K562 (cell line): ENCODE data around the gene YAP1. TPM values are rescaled to one million over a fixed set of nuclear protein-coding genes. Genes with fewer than 3 reads are reported as not detected.

ENCODE experiments used
- ATAC-seq: fragments of 200-7000 bp; cut with Tn5 transposase; 3 replicates; pipeline ENCODE4 v1.9.1; 2020; ENCODE audit warnings: moderate library complexity
- BruUV-seq: library from RNA; stranded (reverse); fragments of 400-500 nt; replicated peaks from 2 replicates; lab custom pipeline; 2021; lab: Mats Ljungman, UMichigan
- CTCF ChIA-PET: fragments of 300-600 bp; formaldehyde crosslinking; extraction: SDS; loops from one replicate; lab custom pipeline; 2021; ENCODE audit warnings: low intra/inter-chr PET ratio; lab: Yijun Ruan, JAX
- POLR2A ChIA-PET: fragments of 300-600, 350-650 bp; sonication (Branson Sonifier 250); formaldehyde crosslinking; extraction: SDS; loops from one replicate; lab custom pipeline; 2021; ENCODE audit warnings: antibody characterized with exemption, inconsistent platforms; lab: Yijun Ruan, JAX
- DNase-seq, 4 experiments: peaks; one replicate each; pipeline versions ENCODE4 v3.0.0 to v3.0.0-alpha.2; 2011 to 2018; ENCODE audit warnings: low spot score in 3 of 4, mixed read lengths in 3 of 4; ENCODE audit errors: extremely low read depth in 1 of 4
- FAIRE-seq: peaks from 2 replicates; lab custom pipeline; 2011; peaks lifted over from hg19 to GRCh38; lab: Jason Lieb, UNC
- H2AFZ ChIP-seq: 2 replicates; pipeline ENCODE4 v1.6.0; 2011; ENCODE audit warnings: low read depth, low read length, control low read depth, inconsistent platforms
- H3K27ac ChIP-seq: fragments of 200-600 bp; 3 replicates; pipeline ENCODE4 v1.8.0; 2011; ENCODE audit warnings: low read depth, mild to moderate bottlenecking, control low read depth, inconsistent platforms, low read length, moderate library complexity, mixed read lengths; ENCODE audit errors: extremely low read depth
- H3K27me3 ChIP-seq, 2 experiments: fragments of 300-600 bp in 1 of 2; 2 replicates in 1 of 2; 3 replicates in 1 of 2; pipeline versions ENCODE4 v1.6.0 to v1.8.0; 2011; ENCODE audit warnings: inconsistent platforms in 2 of 2, low read length in 2 of 2, mild to moderate bottlenecking in 1 of 2, mixed read lengths in 1 of 2, moderate library complexity in 1 of 2; ENCODE audit not compliant: control insufficient read depth in 2 of 2, insufficient read depth in 2 of 2
- H3K36me3 ChIP-seq: fragments of 300-600 bp; 3 replicates; pipeline ENCODE4 v1.8.0; 2011; ENCODE audit warnings: mild to moderate bottlenecking, low read length, inconsistent platforms; ENCODE audit not compliant: control insufficient read depth, insufficient read depth
- H3K4me1 ChIP-seq, 2 experiments: fragments of 200-600 bp in 1 of 2; replicated peaks in 1 of 2; 2 replicates in 1 of 2; 3 replicates in 1 of 2; pipeline versions ENCODE4 v1.5.1 to v1.8.0; 2011; ENCODE audit warnings: inconsistent platforms in 2 of 2, low read length in 2 of 2, mild to moderate bottlenecking in 1 of 2, mixed read lengths in 1 of 2, moderate library complexity in 1 of 2; ENCODE audit not compliant: control insufficient read depth in 2 of 2, insufficient read depth in 2 of 2
- H3K4me2 ChIP-seq: 2 replicates; pipeline ENCODE4 v1.6.1; 2011; ENCODE audit warnings: low read length, control low read depth, inconsistent platforms, mixed read lengths; ENCODE audit not compliant: insufficient read depth
- H3K4me3 ChIP-seq: fragments of 200-600 bp; sonication (generic), shearing (Covaris generic); 2 replicates; pipeline ENCODE4 v1.5.1; 2016; ENCODE audit warnings: control low read depth, inconsistent platforms
- H3K79me2 ChIP-seq: fragments of 200-600 bp; 3 replicates; pipeline ENCODE4 v1.8.0; 2011; ENCODE audit warnings: low read length, inconsistent platforms; ENCODE audit not compliant: control insufficient read depth, insufficient read depth
- H3K9ac ChIP-seq, 2 experiments: 2 replicates each; pipeline versions ENCODE4 v1.6.0 to v1.6.1; 2011; ENCODE audit warnings: low read depth in 2 of 2, low read length in 2 of 2, control low read depth in 1 of 2, inconsistent platforms in 1 of 2, mild to moderate bottlenecking in 1 of 2, mixed read lengths in 1 of 2; ENCODE audit not compliant: insufficient read depth in 1 of 2
- H3K9me1 ChIP-seq: one replicate; pipeline ENCODE4 v1.6.0; 2011; ENCODE audit warnings: inconsistent platforms, mild to moderate bottlenecking, low read length, moderate library complexity; ENCODE audit not compliant: control insufficient read depth, insufficient read depth
- H3K9me3 ChIP-seq: replicated peaks from 2 replicates; pipeline ENCODE4 v1.5.1; 2011; ENCODE audit warnings: low read depth, low read length, inconsistent platforms; ENCODE audit not compliant: control insufficient read depth, insufficient read depth
- H4K20me1 ChIP-seq: replicated peaks from 2 replicates; pipeline ENCODE4 v1.6.1; 2011; ENCODE audit warnings: low read length, inconsistent platforms, mixed read lengths; ENCODE audit not compliant: control insufficient read depth, insufficient read depth
- HEY1 ChIP-seq: fragments of 250-450 bp; sonication (Bioruptor Pico); IDR thresholded peaks from 2 replicates; pipeline ENCODE4 v1.5.0; 2020; ENCODE audit warnings: mild to moderate bottlenecking, moderate library complexity, borderline replicate concordance
- NUFIP1 ChIP-seq: fragments of 450-650 bp; IDR thresholded peaks from 2 replicates; pipeline ENCODE4 v1.6.1; 2018; ENCODE audit not compliant: partially characterized antibody
- PHTF2 ChIP-seq: fragments of 250-450 bp; sonication (Bioruptor Pico); IDR thresholded peaks from 2 replicates; pipeline ENCODE4 v1.5.0; 2021; ENCODE audit warnings: mild to moderate bottlenecking
- ZNF316 ChIP-seq: fragments of 450-650 bp; IDR thresholded peaks from 2 replicates; pipeline ENCODE4 v1.6.1; 2016
- WGBS: fragments of 100-300 bp; shearing (Covaris generic); methylation state at CpG from one replicate; pipeline ENCODE4 v1.1.6; 2016; ENCODE audit warnings: low coverage, mixed read lengths; ENCODE audit not compliant: insufficient coverage; ENCODE audit errors: missing lambda C conversion rate; 5-methylcytosine and 5-hydroxymethylcytosine counted together
- in situ Hi-C: fragments of 300-500 bp; cut with MboI; formaldehyde crosslinking; loops from 4 replicates; pipeline ENCODE4 v1.15.0; 2018; ENCODE audit warnings: inconsistent platforms, mixed read lengths
- intact Hi-C: fragments of 100-400 bp; cut with micrococcal nuclease; formaldehyde crosslinking; loops from 2 replicates; pipeline ENCODE4 v1.14.2; 2022
- polyA plus RNA-seq, 8 experiments: library from polyadenylated mRNA; depleted of rRNA in 4 of 8; stranded (reverse) in 5 of 8; unstranded in 3 of 8; fragments of >200 nt; fragmentation: Nextera tagmentation in 2 of 8; fragmentation: Illumina TruSeq in 1 of 8; extraction: Ambion mirVana in 2 of 8; extraction: Trizol in 1 of 8; gene quantifications; 2 replicates each; pipeline versions ENCODE4 v1.2.1 to v1.2.3, GENCODE V29; 2011 to 2014; ENCODE audit warnings: inconsistent platforms in 1 of 8, missing spikeins in 1 of 8
- total RNA-seq, 7 experiments: library from RNA; depleted of rRNA in 6 of 7; stranded (reverse); fragments of >200 nt in 6 of 7; fragmentation: Illumina TruSeq in 2 of 7; extraction: Trizol in 2 of 7; gene quantifications; 2 replicates each; pipeline versions ENCODE4 v1.2.1 to v1.2.3, GENCODE V29; 2011 to 2021; ENCODE audit warnings: low replicate concordance in 1 of 7

Gene YAP1
- total and polyA plus RNA-seq, 9 of the 15 experiments (the other 6 are each of a cell fraction or from before 2014, with no cell fraction given) = 0.18 TPM; not detected in 8

- 0% methylated on average over 2 of the region's 2 CpGs for WGBS
- no peaks in the 10 kb centered on the region for H3K36me3 ChIP-seq
- no peak overlapping the region for H3K4me3 ChIP-seq
- H3K9me3 ChIP-seq = no peaks in the 10 kb centered on the region
- H3K79me2 ChIP-seq = no peaks in the 10 kb centered on the region
- no peaks in the 10 kb centered on the region for H3K27me3 ChIP-seq
- H2AFZ ChIP-seq = no peak overlapping the region
- no TSS peak for BruUV-seq
- ChIA-PET POLR2A (no interaction called here), CTCF (interaction anchor here (0.7 kb wide), 1 partner anchor 992 kb away, joined by 6 read pairs; no protein-coding TSS in a partner anchor)
- no peak overlapping the region for H3K4me2 ChIP-seq
- intact Hi-C loops (no loop called here), in situ Hi-C loops (no loop called here)
- no peak for TF ChIP-seq NUFIP1
- FAIRE-seq = no peak
- no peak overlapping the region for H3K27ac ChIP-seq
- H4K20me1 ChIP-seq = no peaks in the 10 kb centered on the region
- no peak for DNase-seq
- no peaks in the 10 kb centered on the region for H3K9me1 ChIP-seq
- H3K9ac ChIP-seq = no peak overlapping the region
- ATAC-seq = no peak
- no peaks in the 10 kb centered on the region for H3K4me1 ChIP-seq
Observed at GRCh38 chr11:102138223-102138622, 28.0 kb downstream of the YAP1 start.

- WGBS = 0% methylated on average over 3 of the region's 3 CpGs
- H3K36me3 ChIP-seq = no peaks in the 10 kb centered on the region
- ATAC-seq = no peak
- no peaks in the 10 kb centered on the region for H3K9me1 ChIP-seq
- no peak for DNase-seq
- no peak overlapping the region for H3K27ac ChIP-seq
- in situ Hi-C loops (no loop called here), intact Hi-C loops (no loop called here)
- BruUV-seq = no TSS peak
- TF ChIP-seq PHTF2 (CRISPR knock-in tag) = no peak
- 0 out of 2 replicates have a peak, but pooled peaks have one; percentile 39 for TF ChIP-seq ZNF316
- no peak for TF ChIP-seq HEY1 (CRISPR knock-in tag)
- FAIRE-seq = no peak
- H3K4me2 ChIP-seq = no peak overlapping the region
- no peak overlapping the region for H3K9ac ChIP-seq
- CTCF ChIA-PET = no interaction called here
- no peak overlapping the region for H3K4me3 ChIP-seq
- no peaks in the 10 kb centered on the region for H3K27me3 ChIP-seq
- no peaks in the 10 kb centered on the region for H3K4me1 ChIP-seq
- POLR2A ChIA-PET = no interaction called here
- no peaks in the 10 kb centered on the region for H4K20me1 ChIP-seq
- no peak overlapping the region for H2AFZ ChIP-seq
- no peaks in the 10 kb centered on the region for H3K79me2 ChIP-seq
- no peaks in the 10 kb centered on the region for H3K9me3 ChIP-seq
Observed at GRCh38 chr11:102138670-102139069, 28.4 kb downstream of the YAP1 start.
